Limb (tissue), 2 donors: ENCODE results near the gene CACNA1B.
A peak's percentile ranks its signal among the peaks of the same experiment; 100 is the strongest.

ENCODE experiments used
- DNase-seq, 2 donors: peaks; one replicate each; pipeline ENCODE4 v3.0.0-alpha.2; 2016; ENCODE audit errors: extremely low spot score in 2 of 2

The CACNA1B gene

GRCh38 chr9:138028596-138028995 is 151.0 kb downstream of the CACNA1B start:
- DNase-seq = no peak

GRCh38 chr9:138031186-138031585 is 153.6 kb downstream of the CACNA1B start:
- DNase-seq = no peak

- no peak for DNase-seq
Measured at GRCh38 chr9:138033950-138034349, 156.4 kb downstream of the CACNA1B start.

GRCh38 chr9:138037140-138037539 is 159.6 kb downstream of the CACNA1B start:
- DNase-seq = no peak

- peak in 1 of 2 donors; percentile 19 for DNase-seq
Measured at GRCh38 chr9:138038244-138038671, 160.7 kb downstream of the CACNA1B start.

- no peak for DNase-seq
Measured at GRCh38 chr9:138040446-138041430, 163.2 kb downstream of the CACNA1B start.

GRCh38 chr9:138042146-138042545 is 164.6 kb downstream of the CACNA1B start:
- DNase-seq = no peak

- no peak for DNase-seq
Measured at GRCh38 chr9:138042640-138043039, 165.1 kb downstream of the CACNA1B start.

- no peak for DNase-seq
Measured at GRCh38 chr9:138043061-138043410, 165.5 kb downstream of the CACNA1B start.

GRCh38 chr9:138043411-138044345 is 166.1 kb downstream of the CACNA1B start:
- DNase-seq = no peak

GRCh38 chr9:138044485-138045383 is 167.2 kb downstream of the CACNA1B start:
- no peak for DNase-seq

- DNase-seq = no peak
Measured at GRCh38 chr9:138045541-138046490, 168.2 kb downstream of the CACNA1B start.

GRCh38 chr9:138046641-138047301 is 169.2 kb downstream of the CACNA1B start:
- DNase-seq = no peak

- DNase-seq = no peak
Measured at GRCh38 chr9:138047469-138048040, 170.0 kb downstream of the CACNA1B start.

GRCh38 chr9:138048184-138048583 is 170.6 kb downstream of the CACNA1B start:
- no peak for DNase-seq

- no peak for DNase-seq
Measured at GRCh38 chr9:138049085-138049778, 171.7 kb downstream of the CACNA1B start.

GRCh38 chr9:138049779-138050471 is 172.3 kb downstream of the CACNA1B start:
- no peak for DNase-seq
